GM19452 (cell line): Measurements from ENCODE around the gene HMGXB3.
"Not testable (repeated sequence)": the region's sequence is repeated elsewhere in the genome, so short reads cannot be mapped to it uniquely, and the experiment has no call there.

Source experiments
- ATAC-seq: cut with Tn5 transposase; IDR thresholded peaks from one replicate; pipeline ENCODE4 v1.9.1; 2021; ENCODE audit not compliant: unreplicated experiment

HMGXB3 gene

DNA sequence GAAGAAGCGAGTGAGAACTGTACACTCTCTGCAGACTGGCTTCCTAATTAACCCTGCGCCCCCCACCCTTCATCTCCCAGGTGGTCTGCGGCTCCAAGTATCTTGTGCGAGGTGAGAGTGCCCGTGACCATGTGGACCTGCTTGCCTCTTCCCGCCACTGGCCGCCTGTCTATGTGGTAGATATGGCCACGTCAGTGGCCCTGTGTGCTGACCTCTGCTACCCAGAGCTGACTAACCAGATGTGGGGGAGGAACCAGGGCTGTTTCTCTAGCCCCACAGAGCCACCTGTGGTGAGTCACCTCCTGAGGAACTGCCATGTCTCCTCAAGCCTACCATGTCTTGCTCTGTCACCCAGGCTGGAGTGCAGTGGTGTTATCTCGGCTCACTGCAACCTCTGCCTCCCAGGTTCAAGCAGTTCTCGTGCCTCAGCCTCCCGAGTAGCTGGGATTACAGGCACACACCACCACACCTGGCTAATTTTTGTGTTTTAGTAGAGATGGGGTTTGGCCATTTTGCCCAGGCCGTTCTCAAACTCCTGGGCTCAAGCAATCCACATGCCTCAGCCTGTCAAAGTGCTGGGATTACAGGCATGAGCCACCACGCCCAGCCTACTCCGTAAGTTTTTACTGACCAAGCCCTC lies 49.8 kb downstream of the HMGXB3 start:
- ATAC-seq = not testable (repeated sequence)

DNA sequence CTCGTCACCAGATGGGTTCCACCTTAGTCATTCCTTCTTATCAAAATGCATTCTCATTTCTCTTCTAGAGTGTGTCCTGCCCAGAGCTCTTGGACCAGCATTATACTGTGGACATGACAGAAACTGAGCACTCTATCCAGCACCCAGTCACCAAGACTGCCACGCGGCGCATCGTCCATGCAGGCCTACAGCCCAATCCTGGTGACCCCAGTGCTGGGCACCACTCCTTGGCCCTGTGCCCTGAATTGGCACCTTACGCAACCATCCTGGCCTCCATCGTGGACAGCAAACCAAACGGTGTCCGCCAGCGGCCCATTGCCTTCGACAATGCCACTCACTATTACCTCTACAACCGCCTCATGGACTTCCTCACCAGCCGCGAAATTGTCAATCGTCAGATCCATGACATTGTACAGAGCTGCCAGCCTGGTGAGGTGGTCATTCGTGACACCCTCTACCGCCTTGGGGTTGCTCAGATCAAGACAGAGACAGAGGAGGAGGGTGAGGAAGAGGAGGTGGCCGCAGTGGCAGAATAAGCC lies 51.2 kb downstream of the HMGXB3 start:
- no peak for ATAC-seq

DNA sequence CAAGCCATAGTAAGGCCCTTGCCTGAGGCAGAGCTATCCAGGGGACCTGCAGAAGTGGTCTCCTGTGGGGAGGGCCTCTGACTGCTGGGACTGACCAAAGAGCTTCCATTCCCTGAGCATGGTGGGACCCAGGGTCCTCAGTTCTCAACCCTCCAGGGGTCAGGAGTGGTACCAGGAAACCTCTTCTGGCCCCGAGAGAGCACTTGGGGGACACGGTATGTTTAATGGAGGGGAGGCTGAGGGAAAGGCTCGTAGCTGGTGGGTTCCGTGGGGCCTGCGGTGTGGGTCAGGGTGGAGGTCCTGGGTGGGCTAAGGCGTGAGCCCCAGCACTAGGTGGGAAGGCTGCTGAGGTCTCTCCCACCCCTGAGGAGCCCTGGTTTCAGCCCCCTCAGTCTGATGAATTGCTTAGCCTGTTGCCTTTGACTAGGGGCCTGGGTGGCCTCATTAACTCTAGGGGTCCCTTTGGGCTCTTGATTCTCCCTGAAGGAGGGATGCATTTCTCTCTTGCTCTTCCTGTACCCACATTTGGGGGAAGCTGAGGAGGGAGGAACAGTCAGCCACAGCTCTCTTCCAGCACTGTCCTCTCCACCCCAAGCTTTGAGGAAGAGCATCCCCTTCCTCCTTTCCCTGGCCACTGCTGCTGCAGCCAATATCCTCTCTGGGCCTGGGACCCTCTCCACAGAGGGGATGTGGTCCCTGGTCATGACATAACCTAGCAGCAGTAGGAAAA lies 51.9 kb downstream of the HMGXB3 start:
- ATAC-seq = no peak

DNA sequence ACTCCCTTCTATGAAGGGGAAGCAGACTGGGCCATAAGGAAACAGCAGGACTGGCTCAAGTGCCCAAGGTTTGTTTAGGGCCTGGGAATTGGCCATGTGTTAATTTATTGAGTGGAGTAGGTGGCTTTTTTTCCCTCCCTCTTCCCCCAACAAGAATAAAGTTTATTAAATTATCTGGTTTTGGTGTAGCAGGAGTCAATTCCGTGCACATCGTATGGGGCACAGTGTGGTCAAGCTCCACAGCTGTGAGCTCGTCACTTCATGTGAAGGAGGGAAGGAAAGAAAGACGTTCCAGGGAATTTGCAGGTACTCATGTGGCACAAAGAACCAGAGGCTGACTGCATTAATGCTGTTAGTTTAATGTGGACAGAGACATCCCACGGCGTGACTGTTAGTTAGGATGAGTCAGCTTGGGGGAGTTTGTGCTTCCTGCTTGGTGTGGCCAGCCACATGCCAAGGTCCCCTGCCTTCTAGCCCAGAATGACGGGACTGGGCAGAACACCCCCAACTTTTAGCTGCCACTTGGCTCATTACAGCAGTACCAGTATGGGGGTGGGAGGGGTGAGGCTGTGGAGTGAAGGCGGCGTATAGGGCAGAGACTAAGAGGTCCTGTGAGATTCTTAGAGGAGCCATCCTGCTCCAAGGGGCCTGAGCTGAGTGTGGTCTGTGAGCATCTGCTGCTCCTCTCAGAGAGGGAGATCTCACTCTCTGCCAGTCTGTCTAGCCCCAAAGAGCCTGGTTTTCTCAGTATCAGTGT lies 52.6 kb downstream of the HMGXB3 start:
- ATAC-seq = no peak

DNA sequence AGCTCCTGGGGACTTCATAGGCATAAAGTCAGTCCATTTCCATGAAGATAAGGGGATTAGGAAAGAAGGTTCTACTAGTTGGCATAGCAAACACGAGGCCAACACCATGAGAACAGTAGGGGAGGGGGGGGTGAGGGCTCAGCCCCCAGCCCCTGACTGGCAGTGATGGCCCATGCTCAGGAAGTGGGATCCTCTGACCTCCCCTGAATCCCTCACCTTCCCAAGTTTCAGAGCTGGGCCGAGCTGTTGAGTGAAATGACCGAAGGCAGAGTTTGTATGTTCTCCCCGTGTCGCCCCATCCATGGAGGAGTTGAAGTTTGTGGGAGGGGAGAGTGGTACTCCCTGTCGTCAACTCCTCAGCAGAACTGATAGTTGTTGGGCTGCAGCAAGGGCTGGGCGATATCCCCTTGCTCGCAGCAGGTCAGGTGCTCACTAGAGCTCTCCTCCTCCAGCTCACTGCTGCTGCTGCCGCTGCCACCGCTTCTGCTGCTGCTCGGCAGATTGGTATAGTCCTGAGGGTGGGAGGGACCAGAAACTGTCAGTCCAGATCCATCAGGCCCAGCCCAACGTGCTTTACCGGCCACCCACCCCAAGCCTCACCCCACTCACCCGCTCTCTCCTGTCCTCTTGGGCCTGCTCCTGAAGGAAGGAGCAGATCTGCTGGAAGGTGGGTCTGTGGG lies 53.3 kb downstream of the HMGXB3 start:
- no peak for ATAC-seq

DNA sequence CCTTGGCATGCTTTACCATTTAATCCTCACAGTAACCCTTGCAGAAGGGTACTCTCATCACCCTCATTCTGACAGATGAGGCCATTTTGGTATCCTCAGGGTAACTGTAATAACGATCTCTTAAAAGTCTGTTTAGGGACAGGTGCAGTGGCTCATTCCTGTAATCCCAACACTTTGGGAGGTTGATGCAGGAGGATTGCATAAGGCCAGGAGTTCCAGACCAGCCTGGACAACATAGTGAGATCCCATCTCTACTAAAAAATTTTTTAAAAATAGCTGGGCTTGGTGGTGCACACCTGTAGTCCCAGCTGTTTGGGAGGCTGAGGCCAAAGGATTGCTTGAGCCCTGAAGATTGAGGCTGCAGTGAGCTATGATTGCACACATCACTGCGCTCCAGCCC lies 54.0 kb downstream of the HMGXB3 start:
- ATAC-seq = no peak

DNA sequence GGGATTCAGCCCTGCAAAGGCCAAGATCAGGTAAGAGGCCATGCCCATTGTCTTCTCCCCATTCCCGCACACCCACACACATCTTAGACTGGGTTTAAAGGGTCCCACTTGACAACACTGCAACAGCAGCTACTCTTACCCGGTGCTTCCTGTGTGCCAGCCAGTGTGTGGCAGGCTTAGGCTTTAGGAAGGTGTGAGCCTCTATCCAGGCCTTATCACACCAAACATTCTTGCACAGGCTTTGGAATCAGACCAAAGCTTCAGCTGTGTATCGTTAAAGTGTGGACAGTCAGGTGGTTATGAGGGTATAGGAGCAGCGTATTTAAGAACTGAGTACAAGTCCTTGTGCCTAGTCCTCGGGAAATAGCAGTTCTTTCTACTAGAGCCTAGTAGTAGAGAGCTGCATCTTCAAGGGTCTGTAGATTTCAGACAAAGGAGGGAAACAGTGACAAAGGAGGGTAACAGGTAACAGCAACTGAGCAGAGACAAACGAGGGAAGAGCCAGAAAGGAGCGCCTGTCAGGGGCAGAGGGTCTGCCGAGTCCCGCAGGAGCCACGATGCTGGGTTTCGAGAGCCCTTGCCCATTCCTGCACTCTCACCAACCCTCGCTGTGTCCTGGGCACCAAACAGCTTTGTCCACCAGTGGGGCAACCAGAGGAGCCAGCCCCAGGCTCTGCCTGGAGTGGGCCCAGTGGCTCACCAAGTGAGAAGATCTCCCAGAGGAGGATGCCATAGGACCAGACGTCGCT lies 55.0 kb downstream of the HMGXB3 start:
- ATAC-seq = no peak

DNA sequence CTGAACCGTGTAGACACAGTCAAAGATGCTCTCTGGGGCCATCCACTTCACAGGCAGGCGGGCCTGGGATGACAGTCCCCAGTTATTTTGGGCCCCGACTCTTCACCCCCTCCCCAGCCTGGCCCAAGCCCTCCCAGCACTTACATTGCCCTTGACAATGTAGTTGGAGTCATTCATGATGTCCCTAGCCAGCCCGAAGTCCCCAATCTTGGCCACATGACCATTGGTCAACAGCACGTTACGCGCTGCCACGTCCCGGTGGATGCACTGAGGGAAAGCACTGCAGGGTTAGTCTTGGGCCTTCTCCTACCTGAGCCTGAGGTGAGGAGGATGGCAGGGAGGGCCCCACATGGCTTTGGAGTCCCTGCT lies 55.5 kb downstream of the HMGXB3 start:
- ATAC-seq = no peak

DNA sequence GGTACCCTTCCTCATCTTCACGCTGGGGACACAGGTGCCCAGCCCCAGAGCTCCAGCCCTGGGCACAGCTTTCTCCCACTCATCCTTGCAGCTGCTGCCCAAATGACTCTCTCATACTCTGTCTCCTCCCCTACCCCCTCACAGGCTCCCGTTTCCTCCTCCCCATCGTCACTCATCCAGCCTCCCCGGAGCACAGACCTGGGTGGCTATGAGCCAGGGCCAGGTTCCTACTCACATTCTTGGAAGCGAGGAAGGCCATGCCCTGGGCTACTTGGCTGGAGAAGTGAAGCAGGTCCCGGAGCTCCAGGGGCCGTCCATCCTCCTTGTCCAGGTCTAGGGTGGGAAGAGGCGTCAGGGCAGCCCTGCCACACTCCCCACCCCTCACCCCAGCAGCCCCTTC lies 56.5 kb downstream of the HMGXB3 start:
- no peak for ATAC-seq

DNA sequence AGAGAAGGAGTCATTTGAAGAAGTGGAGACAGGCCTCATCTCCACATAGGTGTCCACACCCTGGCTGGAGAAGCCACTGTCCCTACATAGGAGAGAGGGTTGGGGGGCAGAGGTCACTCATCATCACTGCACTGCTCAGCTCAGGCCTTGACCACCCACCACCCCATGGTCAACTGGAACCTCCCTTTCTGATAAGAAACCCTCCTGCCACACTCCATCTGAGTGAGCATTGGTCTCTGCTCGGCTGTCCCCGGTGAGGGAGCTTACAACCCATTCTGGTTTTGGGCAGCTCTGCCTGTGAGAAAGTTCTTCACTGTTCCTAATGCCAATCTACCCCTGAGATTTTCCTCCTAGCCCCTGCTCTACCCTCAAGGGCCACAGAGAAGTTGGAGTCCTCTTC lies 57.0 kb downstream of the HMGXB3 start:
- no peak for ATAC-seq

DNA sequence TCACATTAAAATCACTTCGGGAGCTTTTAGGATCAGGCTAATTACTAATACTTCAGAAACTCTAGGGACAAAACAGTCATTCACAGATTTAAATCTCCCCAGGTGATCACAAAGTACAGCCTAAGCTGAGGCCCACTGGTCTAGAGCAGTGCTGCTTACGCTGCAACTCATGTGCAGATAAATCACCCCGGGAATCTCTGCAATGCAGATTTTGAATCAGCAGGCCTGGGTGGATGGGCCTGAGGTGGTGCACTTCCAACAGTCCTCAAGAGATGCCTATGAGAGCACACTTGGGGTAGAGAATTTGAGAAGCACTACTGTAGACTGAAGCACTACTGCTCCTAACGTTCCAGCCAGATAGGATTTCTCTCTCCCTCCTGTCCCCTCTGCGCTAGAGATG lies 57.5 kb downstream of the HMGXB3 start:
- no peak for ATAC-seq

DNA sequence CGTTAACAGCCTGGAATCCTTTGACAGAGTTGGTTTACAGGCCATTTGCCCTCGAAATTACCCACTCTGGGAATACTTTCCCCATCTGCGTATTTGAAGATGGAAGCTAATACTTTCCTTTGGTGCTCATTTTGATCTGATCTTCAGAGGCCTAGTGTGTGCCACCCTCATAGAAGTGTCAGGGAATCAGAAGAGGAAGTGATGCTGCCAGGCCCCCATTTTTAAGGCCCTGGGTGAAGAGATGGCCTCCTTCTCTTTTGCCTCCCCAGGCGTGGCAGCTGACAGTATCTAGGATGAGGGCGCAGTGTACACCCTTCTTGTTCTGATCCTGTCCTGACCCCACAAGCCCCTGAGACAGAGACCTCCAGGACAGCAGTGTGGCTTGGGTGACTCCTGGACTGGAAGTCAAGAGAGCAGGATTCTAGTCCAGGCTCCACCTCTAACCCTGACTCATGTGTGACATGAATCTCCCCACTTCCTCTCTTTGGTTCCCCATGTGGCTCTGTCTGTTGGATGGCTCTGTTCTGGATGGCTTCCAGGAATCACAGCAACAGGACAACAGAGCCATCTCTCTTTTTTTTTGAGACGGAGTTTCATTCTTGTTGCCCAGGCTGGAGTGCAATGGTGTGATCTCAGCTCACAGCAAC lies 58.1 kb downstream of the HMGXB3 start:
- ATAC-seq = no peak

DNA sequence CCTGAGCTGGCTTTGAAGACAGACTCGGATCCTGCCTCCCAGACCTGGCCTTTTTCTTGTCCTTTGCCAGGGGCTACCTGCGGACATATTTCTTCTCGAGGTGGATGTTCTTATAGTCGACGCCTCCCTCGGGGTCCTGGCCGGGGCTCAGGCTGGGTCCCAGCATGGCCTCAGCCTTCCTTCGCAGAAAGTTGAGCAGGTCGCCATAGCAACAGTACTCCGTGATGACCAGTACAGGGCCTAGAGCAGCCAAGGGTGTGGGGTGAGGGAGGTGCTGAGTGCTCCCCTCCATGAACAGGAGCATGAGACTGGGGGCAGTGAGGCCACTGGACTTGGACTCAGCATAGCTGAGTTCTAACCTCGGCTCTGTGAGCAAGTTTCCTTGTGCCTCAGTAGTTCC lies 59.1 kb downstream of the HMGXB3 start:
- no peak for ATAC-seq

DNA sequence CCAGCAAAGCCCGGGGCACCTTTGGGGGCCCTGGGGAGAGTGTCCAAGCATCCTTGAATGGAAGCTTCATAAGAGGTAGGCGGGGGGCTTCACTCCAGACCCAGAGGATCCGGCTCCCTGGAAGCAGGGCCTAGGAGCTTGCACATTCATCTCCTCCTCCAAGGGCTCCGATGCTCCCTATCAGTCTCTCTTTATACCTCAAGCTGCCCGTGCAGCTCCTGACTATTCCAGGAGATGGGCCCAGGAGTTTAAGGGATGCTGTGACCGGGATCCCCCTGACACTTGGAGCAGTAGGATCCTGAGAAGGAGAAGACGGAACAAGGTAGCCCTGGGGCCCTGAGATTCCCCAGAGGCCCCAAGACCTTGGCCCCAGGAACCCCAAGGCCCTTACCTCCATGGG lies 59.9 kb downstream of the HMGXB3 start:
- ATAC-seq = no peak

DNA sequence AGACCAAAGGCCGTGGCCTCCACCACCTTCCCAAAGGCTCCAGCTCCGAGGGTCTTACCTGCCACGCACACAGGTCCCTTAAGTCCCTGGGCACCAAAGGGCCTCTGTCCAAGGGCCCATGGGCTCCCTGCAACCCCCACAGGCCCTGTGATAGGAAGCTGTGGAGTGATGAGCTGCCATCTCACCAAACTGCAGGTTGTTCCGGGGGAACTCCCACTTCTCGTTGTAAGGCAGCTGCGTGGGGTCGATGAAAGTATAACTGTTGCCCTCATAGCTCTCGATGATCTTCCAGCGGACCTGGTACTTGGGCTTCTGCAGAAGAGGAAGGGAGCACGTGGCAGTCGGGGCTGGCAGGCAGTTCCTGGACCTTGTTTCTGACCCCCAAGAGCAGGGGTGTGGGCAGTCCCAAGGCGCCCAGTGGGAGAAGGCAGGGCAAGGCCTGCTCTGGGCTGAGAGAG lies 61.0 kb downstream of the HMGXB3 start:
- ATAC-seq = no peak

DNA sequence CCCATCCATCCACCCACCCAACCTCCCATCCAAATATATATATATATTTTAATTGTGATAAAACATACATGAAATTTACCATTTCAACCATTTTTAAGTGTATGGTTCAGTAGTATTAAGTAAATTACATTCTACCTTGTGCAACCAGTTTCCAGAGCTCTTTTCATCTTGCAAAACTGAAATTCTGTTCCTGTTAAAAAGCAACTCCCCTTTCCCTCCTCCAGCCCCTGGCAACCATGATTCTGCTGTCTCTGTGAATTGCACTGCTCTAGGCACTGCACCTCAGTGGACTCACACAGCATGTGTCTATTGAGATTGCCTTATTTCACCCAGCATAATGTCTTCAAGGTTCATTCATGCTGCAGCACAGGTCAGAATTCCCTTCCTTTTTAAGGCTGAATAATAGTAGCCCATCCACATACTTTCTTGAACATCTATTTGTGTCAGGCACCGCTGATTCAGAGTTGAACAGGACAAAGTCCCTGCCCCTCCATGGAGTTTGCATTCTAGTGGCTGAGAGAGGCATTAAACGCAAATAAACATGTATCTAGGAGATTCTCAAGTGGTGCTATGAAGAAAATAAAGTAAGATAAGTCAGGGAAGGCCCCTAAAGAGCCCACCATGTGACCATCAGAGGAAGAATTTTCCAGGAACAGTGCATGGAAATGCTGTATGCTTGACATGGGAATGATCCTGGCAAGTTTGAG lies 61.8 kb downstream of the HMGXB3 start:
- ATAC-seq = no peak

DNA sequence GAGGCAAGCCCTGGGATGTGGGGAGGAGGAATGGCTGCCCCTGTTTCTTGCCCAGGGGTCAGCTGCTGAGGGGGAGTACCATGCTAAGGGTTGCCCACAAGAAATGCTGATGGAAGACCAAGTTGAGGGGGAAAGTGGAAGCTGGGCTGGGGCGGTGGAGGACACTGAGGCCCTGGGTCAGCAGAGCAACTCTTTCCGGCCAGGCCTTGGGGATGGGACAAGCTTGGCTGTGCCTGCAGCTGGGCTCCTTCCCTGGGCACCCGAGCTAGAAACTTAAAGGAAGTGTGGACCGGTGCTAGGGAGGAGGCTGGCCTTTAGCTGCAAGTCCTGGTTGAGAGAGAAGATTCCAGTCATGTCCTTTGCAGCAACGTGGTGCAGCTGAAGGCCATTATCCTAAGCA lies 63.1 kb downstream of the HMGXB3 start:
- ATAC-seq = no peak

DNA sequence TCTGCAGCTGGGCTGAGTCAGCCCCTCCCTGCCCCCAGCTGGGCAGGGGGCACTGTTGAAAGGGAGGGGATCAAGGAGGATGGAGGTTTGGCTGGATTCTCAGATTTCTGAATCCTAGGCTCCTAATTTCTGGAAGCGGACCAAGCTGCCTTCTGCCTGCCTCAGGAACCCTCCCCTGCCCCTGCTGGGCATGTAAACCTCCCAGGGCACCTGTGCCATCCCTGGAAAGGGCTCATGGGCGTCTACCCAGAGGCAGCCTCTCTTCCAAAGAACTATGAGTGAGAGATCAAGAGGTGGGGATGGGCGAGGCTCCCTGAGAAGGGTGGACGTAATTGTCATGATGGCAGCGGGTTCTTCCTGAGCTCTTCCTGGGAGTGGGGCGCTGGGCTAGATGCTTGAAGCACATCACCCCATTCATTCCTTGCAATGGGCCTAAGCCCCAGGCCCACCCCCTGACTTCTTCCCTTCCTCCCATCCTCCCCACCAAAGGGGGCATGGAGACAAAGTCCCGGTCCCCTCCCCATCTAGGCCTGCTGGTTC lies 64.2 kb downstream of the HMGXB3 start:
- no peak for ATAC-seq

DNA sequence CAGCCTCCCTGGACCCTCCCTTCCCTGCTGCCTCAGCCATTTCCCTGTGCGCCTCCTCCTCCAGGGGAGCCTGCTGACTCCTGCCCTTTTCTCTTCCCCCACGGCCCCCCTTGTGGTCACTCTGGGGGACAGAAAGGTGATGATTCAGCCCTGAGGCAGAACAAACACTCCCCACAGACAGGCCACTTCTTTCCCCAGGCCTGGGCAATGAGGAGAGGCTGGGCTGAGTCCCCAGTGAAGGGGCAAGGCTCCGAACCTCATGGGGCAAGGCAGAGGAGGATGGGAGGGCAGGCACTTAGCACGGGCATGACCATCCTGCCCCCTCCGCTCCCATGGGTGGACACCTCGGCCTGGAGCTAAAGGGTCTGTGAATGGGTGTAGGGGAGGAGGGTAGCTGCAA lies 64.8 kb downstream of the HMGXB3 start:
- no peak for ATAC-seq
